ENCODE measurements around the gene PLA2G6.

The PLA2G6 gene

GRCh38 chr22:38171927-38172831, 9.5 kb downstream of the PLA2G6 start:
- DNase-seq (ENCODE audit: low spot score), result no peak
- in situ Hi-C loops (cut with MboI; ENCODE audit: low sequenced_read_pairs, unreplicated experiment), result no loop called here
- no peak for TF ChIP-seq CTCF (IDR thresholded peaks at IDR 0.05; ENCODE audit: borderline replicate concordance, control extremely low read depth, extremely low read depth, insufficient read depth, missing control alignments)

GRCh38 chr22:38170469-38170868, 11.2 kb downstream of the PLA2G6 start:
- in situ Hi-C loops (cut with MboI; ENCODE audit: low sequenced_read_pairs, unreplicated experiment), result no loop called here
- DNase-seq (ENCODE audit: low spot score), result no peak
- no peak for TF ChIP-seq CTCF (IDR thresholded peaks at IDR 0.05; ENCODE audit: borderline replicate concordance, control extremely low read depth, extremely low read depth, insufficient read depth, missing control alignments)

DNA sequence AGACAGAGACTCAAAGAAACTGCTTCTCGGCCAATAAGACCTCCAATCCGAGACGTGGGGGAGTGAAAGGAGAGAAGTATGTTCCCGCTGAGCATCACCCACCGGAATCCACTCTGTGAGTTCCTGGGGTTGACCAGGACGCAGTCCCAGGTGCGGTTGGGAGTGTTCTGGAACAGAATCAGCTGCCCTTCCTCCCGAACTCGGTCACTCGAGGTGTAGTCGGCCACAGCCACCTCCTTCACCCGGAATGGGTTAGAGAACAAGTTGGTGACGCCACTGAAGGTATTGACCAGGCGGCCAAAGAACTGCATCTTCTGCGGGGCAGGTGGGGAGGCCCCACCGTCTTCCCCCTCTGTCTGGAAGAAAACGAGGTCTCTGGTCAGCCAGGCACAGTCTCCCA, 12.5 kb downstream of the PLA2G6 start:
- no peak for TF ChIP-seq CTCF (IDR thresholded peaks at IDR 0.05; ENCODE audit: borderline replicate concordance, control extremely low read depth, extremely low read depth, insufficient read depth, missing control alignments)
- no peak for DNase-seq (ENCODE audit: low spot score)
- in situ Hi-C loops (cut with MboI; ENCODE audit: low sequenced_read_pairs, unreplicated experiment), result no loop called here

DNA sequence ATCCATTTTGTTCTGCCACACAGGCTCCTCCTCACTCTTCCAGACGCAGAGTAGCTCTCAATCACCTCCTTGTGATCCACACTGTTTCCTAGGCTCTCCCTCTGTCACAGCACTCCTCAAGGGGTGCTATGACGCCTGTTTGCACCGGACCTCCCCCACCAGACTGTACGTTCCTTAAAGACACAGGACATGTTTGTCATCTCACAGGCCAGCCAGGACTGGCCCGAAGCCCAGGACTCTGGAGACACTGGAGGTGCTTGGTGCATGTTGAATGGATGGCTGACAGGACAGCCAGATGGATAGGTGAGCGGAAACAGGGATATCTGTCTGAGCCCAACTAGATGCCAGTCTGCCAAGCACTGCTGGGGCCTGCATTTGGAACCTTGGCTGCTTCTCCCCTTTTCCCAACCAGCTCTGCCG, 13.6 kb downstream of the PLA2G6 start:
- in situ Hi-C loops (cut with MboI; ENCODE audit: low sequenced_read_pairs, unreplicated experiment), result no loop called here
- no peak for DNase-seq (ENCODE audit: low spot score)
- TF ChIP-seq CTCF (IDR thresholded peaks at IDR 0.05; ENCODE audit: borderline replicate concordance, control extremely low read depth, extremely low read depth, insufficient read depth, missing control alignments), result no peak

GRCh38 chr22:38165922-38166593, 15.6 kb downstream of the PLA2G6 start:
- TF ChIP-seq CTCF (IDR thresholded peaks at IDR 0.05; ENCODE audit: borderline replicate concordance, control extremely low read depth, extremely low read depth, insufficient read depth, missing control alignments), result no peak
- in situ Hi-C loops (cut with MboI; ENCODE audit: low sequenced_read_pairs, unreplicated experiment), result no loop called here
- DNase-seq (ENCODE audit: low spot score), result no peak

DNA sequence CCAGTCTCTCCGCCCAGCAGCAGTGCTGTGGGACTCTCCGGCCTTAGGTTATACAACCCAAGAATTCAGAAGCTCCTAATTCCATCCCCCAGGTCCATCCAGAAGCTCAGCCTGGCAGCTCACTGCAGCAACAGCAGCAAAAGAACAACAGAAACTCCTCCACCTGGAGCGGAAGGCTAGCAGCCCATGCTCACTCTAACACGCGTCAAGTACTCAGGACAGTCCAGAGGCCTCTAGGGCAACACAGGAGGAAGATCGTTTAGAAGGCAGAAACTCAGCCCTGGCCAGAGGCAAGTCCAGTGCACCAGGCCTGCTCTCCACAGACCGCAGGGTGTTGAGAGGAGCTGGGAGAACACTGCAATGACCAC, 17.1 kb downstream of the PLA2G6 start:
- in situ Hi-C loops (cut with MboI; ENCODE audit: low sequenced_read_pairs, unreplicated experiment), result no loop called here
- no peak for TF ChIP-seq CTCF (IDR thresholded peaks at IDR 0.05; ENCODE audit: borderline replicate concordance, control extremely low read depth, extremely low read depth, insufficient read depth, missing control alignments)
- no peak for DNase-seq (ENCODE audit: low spot score)
